ENCODE measurements around the gene PORCN.
A peak's percentile ranks its signal among the peaks of the same experiment; 100 is the strongest.

- peak in 3 of 7 experiments; percentile 2 to 4 (median 3) for TF ChIP-seq CTCF (IDR thresholded peaks at IDR 0.05)
- TF ChIP-seq POLR2A (IDR thresholded peaks at IDR 0.05), result no peak
Observed at GRCh38 chrX:48540028-48540375, 31.2 kb downstream of the PORCN start.

All from body of pancreas (tissue), 4 donors.